Non-pigmented ciliary epithelial cell (primary cell): Measurements from ENCODE around the gene TFE3.
"Not testable (repeated sequence)": the region's sequence is repeated elsewhere in the genome, so short reads cannot be mapped to it uniquely, and the experiment has no call there.

Source experiments
- DNase-seq: peaks from one replicate; pipeline ENCODE4 v3.0.0-alpha.2; 2010; ENCODE audit warnings: low read depth

TFE3 gene

GRCh38 chrX:49000636-49001035 is 42.5 kb downstream of the TFE3 start:
- DNase-seq: no peak

- DNase-seq: no peak
Observed at GRCh38 chrX:48999030-48999429, 44.1 kb downstream of the TFE3 start.

- DNase-seq: no peak
Observed at GRCh38 chrX:48998391-48998790, 44.8 kb downstream of the TFE3 start.

- no peak for DNase-seq
Observed at GRCh38 chrX:48997865-48998264, 45.3 kb downstream of the TFE3 start.

- no peak for DNase-seq
Observed at GRCh38 chrX:48997455-48997854, 45.7 kb downstream of the TFE3 start.

- DNase-seq: no peak
Observed at GRCh38 chrX:48996969-48997368, 46.2 kb downstream of the TFE3 start.

GRCh38 chrX:48992341-48992740 is 50.8 kb downstream of the TFE3 start:
- no peak for DNase-seq

- DNase-seq: no peak
Observed at GRCh38 chrX:48989483-48989882, 53.7 kb downstream of the TFE3 start.

- no peak for DNase-seq
Observed at GRCh38 chrX:48983896-48984295, 59.3 kb downstream of the TFE3 start.

- no peak for DNase-seq
Observed at GRCh38 chrX:48983081-48983480, 60.1 kb downstream of the TFE3 start.

GRCh38 chrX:48981178-48981577 is 62.0 kb downstream of the TFE3 start:
- no peak for DNase-seq

GRCh38 chrX:48980341-48980740 is 62.8 kb downstream of the TFE3 start:
- not testable (repeated sequence) for DNase-seq
